ENCODE measurements around the gene CHL1.

CHL1 gene

GRCh38 chr3:308597-309321 is 112.2 kb downstream of the CHL1 start:
- H3K27me3 ChIP-seq (ENCODE audit: insufficient read depth, poor library complexity, severe bottlenecking) = peaks cover 3% of the 10 kb centered on the region
- H3K4me3 ChIP-seq (ENCODE audit: severe bottlenecking) = no peak overlapping the region
- ATAC-seq (ENCODE audit: low read depth) (no peak), DNase-seq (ENCODE audit: low spot score) (peak; percentile 35)
- TF ChIP-seq CTCF (IDR thresholded peaks at IDR 0.05; ENCODE audit: poor library complexity, severe bottlenecking) = no peak
- no peaks in the 10 kb centered on the region for H3K4me1 ChIP-seq (ENCODE audit: insufficient read depth, poor library complexity, severe bottlenecking)
- no peaks in the 10 kb centered on the region for H3K9me3 ChIP-seq (ENCODE audit: severe bottlenecking)
- H3K27ac ChIP-seq (ENCODE audit: poor library complexity, severe bottlenecking) = no peak overlapping the region
- no peaks in the 10 kb centered on the region for H3K36me3 ChIP-seq (ENCODE audit: low read depth)

DNA sequence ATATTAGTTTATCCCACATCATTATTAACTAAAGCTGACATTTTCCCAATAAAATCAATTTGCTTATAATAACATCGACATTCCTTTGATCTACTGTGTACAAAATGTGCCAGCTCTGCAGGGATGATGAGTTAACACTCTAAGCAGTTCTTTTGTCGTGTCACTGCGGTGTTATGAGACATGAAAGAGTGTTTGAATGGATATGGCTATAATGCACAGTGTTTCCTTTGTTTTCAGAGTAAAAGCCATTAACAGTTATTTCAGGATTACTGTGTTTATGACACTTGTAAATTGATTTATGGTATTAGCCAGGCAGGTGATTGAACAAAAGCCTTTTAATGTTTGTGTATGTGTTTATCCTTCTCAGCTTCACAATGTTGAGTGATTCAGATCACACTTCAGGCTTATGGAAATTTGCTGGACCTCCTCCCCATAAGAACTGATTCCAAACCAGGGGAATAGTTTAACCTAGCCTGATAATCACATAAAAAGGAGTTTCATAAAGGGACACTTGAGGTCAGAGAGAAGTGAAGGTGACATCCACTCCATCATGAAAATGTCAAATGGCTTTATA is 115.7 kb downstream of the CHL1 start:
- Histone ChIP-seq H3K36me3 (ENCODE audit: low read depth) (no peaks in the 10 kb centered on the region), H3K27me3 (ENCODE audit: insufficient read depth, poor library complexity, severe bottlenecking) (peaks cover 3% of the 10 kb centered on the region), H3K4me3 (ENCODE audit: severe bottlenecking) (no peak overlapping the region), H3K4me1 (ENCODE audit: insufficient read depth, poor library complexity, severe bottlenecking) (no peaks in the 10 kb centered on the region), H3K9me3 (ENCODE audit: severe bottlenecking) (no peaks in the 10 kb centered on the region), H3K27ac (ENCODE audit: poor library complexity, severe bottlenecking) (no peak overlapping the region)
- no peak for ATAC-seq (ENCODE audit: low read depth)
- DNase-seq (ENCODE audit: low spot score) = no peak
- TF ChIP-seq CTCF (IDR thresholded peaks at IDR 0.05; ENCODE audit: poor library complexity, severe bottlenecking) = no peak

- peaks cover 3% of the 10 kb centered on the region for H3K27me3 ChIP-seq (ENCODE audit: insufficient read depth, poor library complexity, severe bottlenecking)
- no peaks in the 10 kb centered on the region for H3K36me3 ChIP-seq (ENCODE audit: low read depth)
- H3K9me3 ChIP-seq (ENCODE audit: severe bottlenecking) = no peaks in the 10 kb centered on the region
- no peak for TF ChIP-seq CTCF (IDR thresholded peaks at IDR 0.05; ENCODE audit: poor library complexity, severe bottlenecking)
- DNase-seq (ENCODE audit: low spot score) = no peak
- no peaks in the 10 kb centered on the region for H3K4me1 ChIP-seq (ENCODE audit: insufficient read depth, poor library complexity, severe bottlenecking)
- H3K4me3 ChIP-seq (ENCODE audit: severe bottlenecking) = no peak overlapping the region
- no peak for ATAC-seq (ENCODE audit: low read depth)
- H3K27ac ChIP-seq (ENCODE audit: poor library complexity, severe bottlenecking) = no peak overlapping the region
Observed at GRCh38 chr3:312911-313310, 116.3 kb downstream of the CHL1 start.

DNA sequence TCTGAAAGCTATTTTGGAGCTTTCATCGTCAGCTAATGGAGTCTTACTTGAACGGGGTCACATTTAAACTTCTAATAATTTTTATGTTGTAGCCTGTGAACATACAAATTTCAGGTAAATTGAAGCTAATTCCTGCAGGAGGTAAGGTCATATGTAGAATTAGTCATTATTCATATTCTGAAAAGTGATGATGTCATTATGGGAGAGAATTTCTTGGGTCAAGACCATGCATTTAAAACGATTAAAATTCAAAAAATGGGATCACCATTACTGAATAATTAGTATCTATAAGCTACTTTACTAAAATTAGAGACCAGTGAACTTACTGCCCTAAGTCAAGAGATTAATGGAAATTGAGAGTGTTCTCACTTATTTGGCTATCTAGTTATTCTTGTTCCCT is 120.4 kb downstream of the CHL1 start:
- Histone ChIP-seq H3K4me1 (ENCODE audit: insufficient read depth, poor library complexity, severe bottlenecking) (no peaks in the 10 kb centered on the region), H3K36me3 (ENCODE audit: low read depth) (no peaks in the 10 kb centered on the region), H3K27ac (ENCODE audit: poor library complexity, severe bottlenecking) (no peak overlapping the region), H3K27me3 (ENCODE audit: insufficient read depth, poor library complexity, severe bottlenecking) (no peaks in the 10 kb centered on the region), H3K4me3 (ENCODE audit: severe bottlenecking) (no peak overlapping the region), H3K9me3 (ENCODE audit: severe bottlenecking) (no peaks in the 10 kb centered on the region)
- TF ChIP-seq CTCF (IDR thresholded peaks at IDR 0.05; ENCODE audit: poor library complexity, severe bottlenecking) = no peak
- DNase-seq (ENCODE audit: low spot score) (no peak), ATAC-seq (ENCODE audit: low read depth) (no peak)

DNA sequence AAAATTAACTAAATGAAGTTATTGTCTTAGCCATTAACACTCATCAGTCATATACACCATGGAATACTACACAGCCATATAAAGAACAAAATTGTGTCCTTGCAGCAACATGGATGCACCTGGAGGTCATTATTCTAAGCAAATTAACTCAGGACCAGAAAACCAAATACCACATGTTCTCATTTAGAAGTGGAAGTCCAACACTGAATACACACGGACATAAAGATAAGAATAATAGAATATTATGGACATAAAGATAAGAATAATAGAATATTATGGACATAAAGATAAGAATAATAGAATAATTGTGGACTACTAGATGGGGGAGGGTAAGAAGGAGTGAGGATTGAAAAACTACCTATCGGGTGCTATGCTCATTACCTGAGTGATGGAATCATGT is 122.3 kb downstream of the CHL1 start:
- Histone ChIP-seq H3K27ac (ENCODE audit: poor library complexity, severe bottlenecking) (no peak overlapping the region), H3K36me3 (ENCODE audit: low read depth) (no peaks in the 10 kb centered on the region), H3K4me3 (ENCODE audit: severe bottlenecking) (no peak overlapping the region), H3K9me3 (ENCODE audit: severe bottlenecking) (no peaks in the 10 kb centered on the region), H3K27me3 (ENCODE audit: insufficient read depth, poor library complexity, severe bottlenecking) (no peaks in the 10 kb centered on the region), H3K4me1 (ENCODE audit: insufficient read depth, poor library complexity, severe bottlenecking) (no peaks in the 10 kb centered on the region)
- no peak for DNase-seq (ENCODE audit: low spot score)
- no peak for ATAC-seq (ENCODE audit: low read depth)
- TF ChIP-seq CTCF (IDR thresholded peaks at IDR 0.05; ENCODE audit: poor library complexity, severe bottlenecking) = no peak
